GM12892 (cell line): ENCODE measurements around the gene ADGRA3.

ENCODE experiments used
- POLR2A ChIP-seq: IDR thresholded peaks from 2 replicates; pipeline ENCODE4 v1.6.1; 2011; ENCODE audit warnings: low read depth, low read length, control low read depth
- POLR2AphosphoS5 ChIP-seq: IDR thresholded peaks from 2 replicates; pipeline ENCODE4 v1.6.1; 2011; ENCODE audit warnings: low read depth, low read length, control low read depth

DNA sequence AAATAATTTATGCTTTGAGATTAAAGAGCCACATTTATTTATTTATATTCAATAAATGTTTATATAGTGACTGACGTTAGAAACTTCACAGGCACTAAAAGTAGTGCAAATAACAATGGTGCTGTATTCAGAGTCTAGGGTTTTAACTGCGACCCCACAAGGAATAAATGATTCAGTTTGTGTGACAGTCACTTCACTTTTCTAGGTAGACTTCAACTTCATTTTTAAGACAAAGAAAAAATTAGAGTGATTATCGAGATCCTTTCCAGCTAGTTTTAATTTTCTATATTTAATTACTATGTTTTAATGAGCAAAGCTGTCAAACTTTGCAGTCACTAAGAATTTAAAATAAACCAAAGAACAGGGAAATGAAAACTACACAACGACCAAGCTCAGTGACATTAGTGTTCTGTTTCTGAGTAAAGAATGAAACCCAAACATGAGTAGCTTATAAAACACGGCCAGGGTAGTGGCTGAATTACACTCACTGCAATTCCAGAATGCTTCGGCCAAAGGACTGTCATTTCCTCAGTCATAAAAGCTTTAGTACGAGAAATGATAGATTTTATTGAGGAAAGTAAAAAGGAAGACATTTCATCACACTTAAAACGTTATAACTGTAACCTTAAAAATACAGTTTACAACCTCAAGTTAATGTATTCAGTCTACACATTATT, 38.6 kb downstream of the ADGRA3 start:
- TF ChIP-seq POLR2AphosphoS5 (no peak), POLR2A (no peak)
